ENCODE data around the gene LCN1. TPM values are rescaled to one million over a fixed set of nuclear protein-coding genes. Genes with fewer than 3 reads are reported as not detected.

LCN1 gene
- total and polyA plus RNA-seq, 2 of the 8 experiments (the other 6 are each of a cell fraction or from before 2014, with no cell fraction given) = not detected

- no peak overlapping the region for H3K56ac ChIP-seq (replicated peaks; ENCODE audit: insufficient read length, low read depth, low read length)
- peaks cover 0 to 6% of the 10 kb centered on the region in 2 experiments; a peak in 1 of 4 replicates for H3K9me3 ChIP-seq (ENCODE audit: insufficient read depth in 2 of 2, low read depth in 1 of 2, low read length in 1 of 2)
- H3K18ac ChIP-seq (ENCODE audit: extremely low read depth, low read length) = no peak overlapping the region
- FAIRE-seq (no peak), DNase-seq (ENCODE audit: low read depth in 1 of 2, low spot score in 2 of 2) (no peak)
- no peak overlapping the region for H4K5ac ChIP-seq (ENCODE audit: insufficient read length, low read depth, low read length)
- POLR2A ChIA-PET (ENCODE audit: partially characterized antibody) = no interaction called here
- H3K4ac ChIP-seq (replicated peaks; ENCODE audit: insufficient read length, low read depth, low read length) = no peak overlapping the region
- H4K20me1 ChIP-seq (replicated peaks in 1 of 2; ENCODE audit: control insufficient read depth in 1 of 2, insufficient read depth in 2 of 2, low read length in 2 of 2) = peaks cover 0 to 4% of the 10 kb centered on the region in 2 experiments
- H3K4me2 ChIP-seq (ENCODE audit: insufficient read depth in 1 of 2, low read depth in 2 of 2, low read length in 2 of 2) = no peak overlapping the region
- no peak overlapping the region for H3K14ac ChIP-seq (ENCODE audit: insufficient read length)
- no peak overlapping the region for H3K4me3 ChIP-seq (ENCODE audit: extremely low read depth in 1 of 4, insufficient read depth in 2 of 4, low read depth in 3 of 4, low read length in 4 of 4)
- no peak for TF ChIP-seq SP2 (IDR thresholded peaks at IDR 0.05; ENCODE audit: low read length)
- no peak for TF ChIP-seq MAFK (IDR thresholded peaks at IDR 0.05; ENCODE audit: low read depth, low read length)
- TF ChIP-seq BACH1 (IDR thresholded peaks at IDR 0.05; ENCODE audit: low read length) = no peak
- TF ChIP-seq KDM4A (IDR thresholded peaks at IDR 0.05; ENCODE audit: low read depth, low read length, severe bottlenecking) = no peak
- TF ChIP-seq ZNF274 (IDR thresholded peaks at IDR 0.05; ENCODE audit: borderline replicate concordance, extremely low read depth, low read length) = no peak
- TF ChIP-seq RAD21 (IDR thresholded peaks at IDR 0.05 in 1 of 2, conservative IDR thresholded peaks at IDR 0.05 in 1 of 2; ENCODE audit: low read depth in 2 of 2, low read length in 2 of 2) = no peak
- no peak for TF ChIP-seq RXRA (IDR thresholded peaks at IDR 0.05; ENCODE audit: insufficient read depth, low read depth, low read length)
- TF ChIP-seq ATF3 (IDR thresholded peaks at IDR 0.05; ENCODE audit: insufficient read depth, low read depth, low read length) = no peak
- TF ChIP-seq SP1 (IDR thresholded peaks at IDR 0.05; ENCODE audit: low read depth, low read length) = no peak
- TF ChIP-seq SIX5 (IDR thresholded peaks at IDR 0.05; ENCODE audit: low read depth, low read length) = no peak
- TF ChIP-seq MAX (IDR thresholded peaks at IDR 0.05) = no peak
- TF ChIP-seq JUN (IDR thresholded peaks at IDR 0.05; ENCODE audit: low read depth, low read length) = no peak
- no peak overlapping the region for H3K23ac ChIP-seq (ENCODE audit: insufficient read length)
- no peak overlapping the region for H2BK12ac ChIP-seq (ENCODE audit: low read depth, low read length)
- no peak overlapping the region for H2BK20ac ChIP-seq (ENCODE audit: low read length)
- WGBS, 2 experiments (ENCODE audit: extremely low coverage in 1 of 2, insufficient coverage in 1 of 2, insufficient read length in 1 of 2, insufficient replicate concordance in 2 of 2, low coverage in 1 of 2, low lambda C conversion rate in 2 of 2, missing lambda C conversion rate in 1 of 2) = 93% methylated on average over 14 of the region's 14 CpGs; no CpG with 5 or more reads in 1 of the 2 experiments
- no peaks in the 10 kb centered on the region for H3K79me1 ChIP-seq (ENCODE audit: low read depth, low read length)
- H3K36me3 ChIP-seq (ENCODE audit: control insufficient read depth in 2 of 4, insufficient read depth in 4 of 4, low read length in 3 of 4) = no peaks in the 10 kb centered on the region
- no peak overlapping the region for H3K27ac ChIP-seq (ENCODE audit: low read depth, low read length)
- no peak overlapping the region for H2BK5ac ChIP-seq (ENCODE audit: low read depth, low read length)
- H4K91ac ChIP-seq (replicated peaks; ENCODE audit: insufficient read length, low read length) = no peak overlapping the region
- H2AFZ ChIP-seq (ENCODE audit: low read length) = no peak overlapping the region
- H3K23me2 ChIP-seq (ENCODE audit: low read depth, low read length) = peaks cover 21% of the 10 kb centered on the region; the same call in 1 of the 2 replicates
- no peaks in the 10 kb centered on the region for H3K79me2 ChIP-seq (ENCODE audit: control insufficient read depth in 1 of 2, insufficient read depth in 2 of 2, low read length in 2 of 2)
- CTCF ChIA-PET (ENCODE audit: partially characterized antibody) = no interaction called here
- no peak overlapping the region for H2AK5ac ChIP-seq (ENCODE audit: low read depth, low read length)
- no peak overlapping the region for H3K9ac ChIP-seq (replicated peaks in 1 of 4; ENCODE audit: extremely low read depth in 1 of 4, low read depth in 3 of 4, low read length in 3 of 4)
- H3K4me1 ChIP-seq (replicated peaks in 1 of 4; ENCODE audit: control insufficient read depth in 3 of 4, insufficient read depth in 4 of 4, low read length in 3 of 4) = 0 out of 7 replicates have a peak, but pooled peaks cover 0 to 3% (median 0%) of the 10 kb centered on the region in 4 experiments
- H3K27me3 ChIP-seq (replicated peaks in 1 of 4; ENCODE audit: control insufficient read depth in 3 of 4, extremely low read depth in 1 of 4, insufficient read depth in 3 of 4, low read length in 3 of 4) = no peaks in the 10 kb centered on the region
- no peak overlapping the region for H4K8ac ChIP-seq (ENCODE audit: extremely low read depth, insufficient read depth, low read length)
- H2BK15ac ChIP-seq (ENCODE audit: low read length) = no peak overlapping the region
- H2BK120ac ChIP-seq (replicated peaks; ENCODE audit: low read depth, low read length) = no peak overlapping the region
Observed at GRCh38 chr9:135574331-135574730, 53.1 kb downstream of the LCN1 start.

All from H1 (cell line).